Diencephalon (tissue), 1 donor: ENCODE results near the gene TSPEAR. TPM values are rescaled to one million over a fixed set of nuclear protein-coding genes. Genes with fewer than 3 reads are reported as not detected.

Source experiments
- total RNA-seq: library from RNA; depleted of rRNA; stranded (reverse); fragments of >200 nt; gene quantifications from one replicate; pipeline ENCODE4 v1.2.3, GENCODE V29; 2014

The TSPEAR gene
- 0.23 TPM for total RNA-seq

GRCh38 chr21:44711327-44712202 is at the start of gene TSPEAR:
Gene TSPEAR (minus strand): TSS chr21:44711572. CDS start chr21:44711514, 58 bp downstream.

GRCh38 chr21:44697172-44697810 is 14.1 kb downstream of the TSPEAR start, which contains the start of gene KRTAP10-12:
Gene KRTAP10-12 (plus strand): TSS chr21:44697172. CDS start chr21:44697202, 30 bp downstream.

GRCh38 chr21:44681861-44682579 is 29.4 kb downstream of the TSPEAR start, which contains the start of gene KRTAP12-1:
Gene KRTAP12-1 (minus strand): TSS chr21:44682163. CDS start chr21:44682123, 40 bp downstream.

GRCh38 chr21:44666401-44667320 is 44.7 kb downstream of the TSPEAR start, which contains the start of gene KRTAP12-2:
Gene KRTAP12-2 (minus strand): TSS chr21:44666927. CDS start chr21:44666886, 41 bp downstream.

GRCh38 chr21:44657635-44658540 is 53.5 kb downstream of the TSPEAR start, which contains the start of gene KRTAP12-3:
Gene KRTAP12-3 (plus strand): TSS chr21:44657932. CDS start chr21:44657980, 48 bp downstream.

GRCh38 chr21:44654576-44655175 is 56.7 kb downstream of the TSPEAR start, which contains the start of gene KRTAP12-4:
Gene KRTAP12-4 (minus strand): TSS chr21:44654659. CDS start chr21:44654614, 45 bp downstream.

GRCh38 chr21:44646366-44647221 is 64.8 kb downstream of the TSPEAR start, which contains the start of gene KRTAP10-11:
Gene KRTAP10-11 (plus strand): TSS chr21:44646414. CDS start chr21:44646459, 45 bp downstream.

GRCh38 chr21:44637018-44637850 is 74.1 kb downstream of the TSPEAR start, which contains the start of gene KRTAP10-10:
Gene KRTAP10-10 (plus strand): TSS chr21:44637356. CDS start chr21:44637418, 62 bp downstream.

GRCh38 chr21:44626673-44627143 is 84.7 kb downstream of the TSPEAR start, which contains the start of gene KRTAP10-9:
Gene KRTAP10-9 (plus strand): TSS chr21:44627093. CDS start chr21:44627172, 79 bp downstream.

GRCh38 chr21:44612029-44612486 is 99.3 kb downstream of the TSPEAR start, which contains the start of gene KRTAP10-8:
Gene KRTAP10-8 (plus strand): TSS chr21:44612079. CDS start chr21:44612101, 22 bp downstream.

GRCh38 chr21:44600118-44600978 is 111.0 kb downstream of the TSPEAR start, which contains the start of gene KRTAP10-7:
Gene KRTAP10-7 (plus strand): TSS chr21:44600597. CDS start chr21:44600622, 25 bp downstream.

GRCh38 chr21:44592446-44593311 is 118.7 kb downstream of the TSPEAR start, which contains the start of gene KRTAP10-6:
Gene KRTAP10-6 (minus strand): TSS chr21:44592505. CDS start chr21:44592484, 21 bp downstream.

GRCh38 chr21:44580231-44580821 is 131.0 kb downstream of the TSPEAR start, which contains the start of gene KRTAP10-5:
Gene KRTAP10-5 (minus strand): TSS chr21:44580604. CDS start chr21:44580578, 26 bp downstream.

